ENCODE data around the gene ETV1. TPM values are rescaled to one million over a fixed set of nuclear protein-coding genes. Genes with fewer than 3 reads are reported as not detected.
A peak's percentile ranks its signal among the peaks of the same experiment; 100 is the strongest.

Gene ETV1
- 34.6 and 39.8 TPM in 2 replicates for total RNA-seq (2014; rRNA removed; shearing (Covaris generic))
- polyA plus RNA-seq (2015; cell fraction: cytosol; rRNA removed), result 41.5 and 49.8 TPM in 2 replicates
- 166 and 174 TPM in 2 replicates for polyA plus RNA-seq (2015; cell fraction: nucleus; rRNA removed)

GRCh38 chr7:13989126-13989948, at the start of gene ETV1:
Gene ETV1 (minus strand): TSS chr7:13989666. CDS start chr7:13989052, 614 bp downstream.
- peak; percentile 91 for DNase-seq (ENCODE audit: low read depth, low spot score)
- in situ Hi-C loops (cut with HindIII; ENCODE audit: low pct_unique_long_range_greater_than_20kb, low sequenced_read_pairs), result no loop called here

GRCh38 chr7:14024406-14024805, 34.9 kb upstream of the ETV1 start:
- in situ Hi-C loops (cut with HindIII; ENCODE audit: low pct_unique_long_range_greater_than_20kb, low sequenced_read_pairs), result no loop called here
- no peak for DNase-seq (ENCODE audit: low read depth, low spot score)

- in situ Hi-C loops (cut with HindIII; ENCODE audit: low pct_unique_long_range_greater_than_20kb, low sequenced_read_pairs), result no loop called here
Measured at GRCh38 chr7:14023838-14024237, 34.4 kb upstream of the ETV1 start.

GRCh38 chr7:14023342-14023741, 33.9 kb upstream of the ETV1 start:
- in situ Hi-C loops (cut with HindIII; ENCODE audit: low pct_unique_long_range_greater_than_20kb, low sequenced_read_pairs), result no loop called here
- DNase-seq (ENCODE audit: low read depth, low spot score), result no peak

More at GRCh38 chr7:14023838-14024237, 34.4 kb upstream of the ETV1 start:
- DNase-seq (ENCODE audit: low read depth, low spot score), result no peak

- in situ Hi-C loops (cut with HindIII; ENCODE audit: low pct_unique_long_range_greater_than_20kb, low sequenced_read_pairs), result no loop called here
- DNase-seq (ENCODE audit: low read depth, low spot score), result peak; percentile 98
Measured at GRCh38 chr7:14021069-14021468, 31.6 kb upstream of the ETV1 start.

GRCh38 chr7:14020339-14020900, 31.0 kb upstream of the ETV1 start:
- in situ Hi-C loops (cut with HindIII; ENCODE audit: low pct_unique_long_range_greater_than_20kb, low sequenced_read_pairs), result no loop called here
- no peak for DNase-seq (ENCODE audit: low read depth, low spot score)

GRCh38 chr7:14018751-14019150, 29.3 kb upstream of the ETV1 start:
- no peak for DNase-seq (ENCODE audit: low read depth, low spot score)
- in situ Hi-C loops (cut with HindIII; ENCODE audit: low pct_unique_long_range_greater_than_20kb, low sequenced_read_pairs), result no loop called here

GRCh38 chr7:14016950-14017349, 27.5 kb upstream of the ETV1 start:
- no peak for DNase-seq (ENCODE audit: low read depth, low spot score)
- in situ Hi-C loops (cut with HindIII; ENCODE audit: low pct_unique_long_range_greater_than_20kb, low sequenced_read_pairs), result no loop called here

GRCh38 chr7:14013898-14014297, 24.4 kb upstream of the ETV1 start:
- in situ Hi-C loops (cut with HindIII; ENCODE audit: low pct_unique_long_range_greater_than_20kb, low sequenced_read_pairs), result no loop called here

GRCh38 chr7:14009453-14010418, 20.3 kb upstream of the ETV1 start:
- peak; percentile 42 for DNase-seq (ENCODE audit: low read depth, low spot score)
- in situ Hi-C loops (cut with HindIII; ENCODE audit: low pct_unique_long_range_greater_than_20kb, low sequenced_read_pairs), result no loop called here

More at GRCh38 chr7:14013898-14014297, 24.4 kb upstream of the ETV1 start:
- no peak for DNase-seq (ENCODE audit: low read depth, low spot score)

GRCh38 chr7:14001139-14001538, 11.7 kb upstream of the ETV1 start:
- in situ Hi-C loops (cut with HindIII; ENCODE audit: low pct_unique_long_range_greater_than_20kb, low sequenced_read_pairs), result no loop called here
- DNase-seq (ENCODE audit: low read depth, low spot score), result no peak

GRCh38 chr7:14000247-14000646, 10.8 kb upstream of the ETV1 start:
- DNase-seq (ENCODE audit: low read depth, low spot score), result no peak
- in situ Hi-C loops (cut with HindIII; ENCODE audit: low pct_unique_long_range_greater_than_20kb, low sequenced_read_pairs), result no loop called here

GRCh38 chr7:13998866-13999265, 9.4 kb upstream of the ETV1 start:
- peak; percentile 33 for DNase-seq (ENCODE audit: low read depth, low spot score)
- in situ Hi-C loops (cut with HindIII; ENCODE audit: low pct_unique_long_range_greater_than_20kb, low sequenced_read_pairs), result no loop called here

- in situ Hi-C loops (cut with HindIII; ENCODE audit: low pct_unique_long_range_greater_than_20kb, low sequenced_read_pairs), result no loop called here
- no peak for DNase-seq (ENCODE audit: low read depth, low spot score)
Measured at GRCh38 chr7:13992596-13992964, 3.1 kb upstream of the ETV1 start.

GRCh38 chr7:13991791-13992595, 2.5 kb upstream of the ETV1 start:
- DNase-seq (ENCODE audit: low read depth, low spot score), result peak; percentile 62
- in situ Hi-C loops (cut with HindIII; ENCODE audit: low pct_unique_long_range_greater_than_20kb, low sequenced_read_pairs), result no loop called here

- in situ Hi-C loops (cut with HindIII; ENCODE audit: low pct_unique_long_range_greater_than_20kb, low sequenced_read_pairs), result no loop called here
Measured at GRCh38 chr7:13990984-13991790, 1.7 kb upstream of the ETV1 start.

More at GRCh38 chr7:13990984-13991790, 1.7 kb upstream of the ETV1 start:
- DNase-seq (ENCODE audit: low read depth, low spot score), result peak; percentile 100
